Stimulated activated CD4-positive, alpha-beta T cell treated with anti-CD3 and anti-CD28 coated beads, Interleukin-4, amount 100 ng/mL, for 4 hours (primary cell): Measurements from ENCODE around the gene C2CD2.

Source experiments
- DNase-seq, 2 experiments: peaks; one replicate each; pipeline ENCODE4 v3.0.0-alpha.2; 2020

C2CD2 gene

DNA sequence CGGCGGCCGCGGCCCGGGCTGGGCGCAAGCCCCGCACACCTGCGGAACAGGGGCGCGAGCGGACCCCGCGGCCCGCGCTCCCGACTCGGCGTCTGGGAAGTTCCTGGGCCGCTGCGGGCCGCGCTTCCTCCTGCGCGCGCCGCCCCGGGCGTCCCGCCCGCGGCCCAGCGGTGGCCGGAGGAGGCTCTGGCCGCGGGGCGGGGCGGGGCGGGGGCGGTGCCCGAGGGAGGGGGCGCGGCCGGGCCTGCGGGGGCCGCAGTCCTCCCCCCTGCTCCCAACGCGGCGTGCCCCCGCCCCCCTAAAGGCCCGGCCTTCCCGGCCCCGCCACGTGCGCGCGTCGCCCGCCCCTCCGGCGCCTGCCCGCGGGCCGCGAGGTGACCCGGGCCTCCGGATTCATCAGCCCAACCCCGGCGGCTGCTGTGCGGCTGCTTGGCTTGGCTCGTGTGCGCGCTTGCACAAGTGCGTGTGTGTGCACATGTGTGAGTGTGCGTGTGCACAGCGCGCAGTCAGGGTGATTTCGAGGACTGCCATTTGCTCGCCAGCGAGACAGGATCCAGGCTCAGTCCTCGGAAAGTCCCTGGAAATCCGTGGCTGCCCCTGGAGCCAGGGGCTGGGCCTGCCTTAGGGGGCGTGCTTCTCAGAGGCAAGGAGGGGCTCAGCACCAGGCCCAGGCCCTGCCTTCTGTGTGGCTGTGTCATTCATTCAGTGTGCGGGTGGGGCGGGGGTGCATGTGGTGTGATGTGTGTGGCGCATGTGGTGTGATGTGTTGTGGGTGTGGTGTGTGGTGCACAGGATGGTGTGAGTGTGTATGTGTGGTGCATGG lies at the start of gene C2CD2:
TSS of gene C2CD2 (minus strand) at position 188 of the 823 bp plus-strand sequence. CDS start 370 bp downstream, outside the sequence.
- DNase-seq = peak; percentile 30 to 52

GRCh38 chr21:42003051-42003461 lies 49.2 kb upstream of the C2CD2 start:
- peak; percentile 17 to 48 for DNase-seq

GRCh38 chr21:42002421-42002958 lies 48.7 kb upstream of the C2CD2 start:
- peak; percentile 65 to 87 for DNase-seq

DNA sequence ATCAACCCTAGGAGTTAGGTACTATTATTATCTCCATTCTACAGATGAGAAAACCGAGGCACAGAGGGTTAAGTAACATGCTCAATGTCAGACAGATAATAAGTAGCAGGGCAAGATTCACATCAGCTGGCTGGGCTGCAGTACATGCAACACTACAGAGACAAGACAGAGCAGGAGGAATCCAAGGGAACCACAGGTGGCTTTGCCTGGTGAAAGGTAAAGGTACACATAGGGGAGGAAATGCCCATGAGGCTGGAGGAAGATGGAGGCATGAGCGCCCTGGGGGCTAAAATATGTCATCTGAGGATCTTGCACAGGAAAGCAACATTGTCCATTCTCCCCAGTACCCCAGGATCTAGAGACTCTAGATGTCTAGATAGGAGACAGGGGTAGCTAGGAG lies 48.0 kb upstream of the C2CD2 start:
- no peak for DNase-seq

- DNase-seq = no peak
Measured at GRCh38 chr21:42000908-42001307, 47.1 kb upstream of the C2CD2 start.

DNA sequence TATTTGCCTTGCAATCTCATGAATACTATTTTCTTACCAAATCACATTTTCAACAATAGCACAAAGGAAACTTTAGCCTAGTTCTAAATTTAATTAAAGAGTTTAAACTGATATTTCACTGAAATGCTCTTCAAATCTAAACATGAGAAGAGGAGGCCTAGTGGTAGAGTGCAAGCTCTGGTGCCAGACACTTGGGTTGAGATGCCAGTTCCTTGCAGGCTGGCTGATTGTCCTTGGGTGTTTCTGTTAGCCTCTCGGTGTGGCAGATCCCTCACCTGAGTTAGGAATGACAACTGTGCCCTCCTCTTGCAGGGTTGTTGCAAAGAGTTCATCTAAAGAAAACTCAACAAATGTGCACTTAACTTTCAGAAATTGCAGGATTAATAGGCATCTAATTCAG lies 43.8 kb upstream of the C2CD2 start:
- no peak for DNase-seq

GRCh38 chr21:41995577-41995976 lies 41.8 kb upstream of the C2CD2 start:
- no peak for DNase-seq

- DNase-seq = peak in 1 of 2 experiments; percentile 19
Measured at GRCh38 chr21:41994613-41995012, 40.8 kb upstream of the C2CD2 start.

DNA sequence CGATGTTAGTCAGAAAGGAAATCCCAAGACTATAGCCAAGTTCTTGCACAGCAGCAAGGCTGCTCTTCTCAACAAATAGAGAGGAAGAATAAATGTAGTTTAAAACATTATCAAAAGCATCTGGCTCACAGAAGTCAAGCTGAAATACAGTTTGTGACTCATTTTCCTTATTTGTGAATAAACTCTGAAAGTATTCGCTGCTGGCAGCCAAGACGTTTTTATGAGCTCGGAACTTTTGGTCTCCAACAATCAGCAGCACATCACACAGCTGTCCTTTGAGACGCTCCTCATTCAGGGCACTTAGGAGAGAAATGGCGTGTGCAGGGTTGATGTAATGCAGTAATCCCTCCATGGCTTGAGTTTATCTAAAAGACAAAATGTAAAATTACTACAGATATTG lies 39.9 kb upstream of the C2CD2 start:
- DNase-seq = no peak

DNA sequence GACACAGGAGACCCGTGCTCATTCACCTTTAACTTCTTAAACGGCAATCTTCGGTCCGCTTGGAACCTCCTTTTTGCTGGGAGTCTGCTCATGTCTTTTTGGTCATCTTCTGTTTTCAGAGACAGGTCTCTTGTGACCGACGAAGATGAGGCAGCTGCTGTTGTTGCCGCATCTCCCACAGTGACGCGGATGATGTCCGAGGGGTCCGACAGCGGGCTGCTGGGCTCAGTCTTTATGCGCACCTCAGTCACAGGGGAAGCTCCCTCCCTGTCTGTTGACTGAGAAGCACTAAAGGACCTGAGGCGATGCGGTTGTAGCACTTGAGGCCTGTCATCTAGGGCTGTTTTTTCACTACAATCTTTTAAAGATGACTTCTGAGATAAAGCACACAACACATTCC lies 38.8 kb upstream of the C2CD2 start:
- DNase-seq = no peak

DNA sequence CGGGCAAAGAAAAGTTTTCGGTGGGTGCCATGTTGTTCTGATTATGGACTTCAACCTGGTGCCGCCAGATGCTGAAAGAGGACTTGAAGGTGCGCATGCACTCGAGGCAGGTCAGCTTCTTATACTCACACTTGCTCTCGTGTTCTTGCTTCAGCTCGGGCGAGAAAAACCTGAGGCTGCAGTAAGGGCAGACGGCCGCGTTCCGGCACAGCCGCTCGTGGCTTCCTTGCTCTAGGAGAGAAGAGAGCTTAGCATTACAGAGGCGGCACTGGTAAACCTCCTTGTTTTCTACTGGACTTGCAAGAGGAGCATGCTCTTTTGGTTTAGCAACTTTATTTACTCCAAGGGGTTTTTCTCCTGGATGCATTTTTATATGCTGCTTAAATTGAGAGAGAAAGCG lies 37.8 kb upstream of the C2CD2 start:
- DNase-seq = no peak

DNA sequence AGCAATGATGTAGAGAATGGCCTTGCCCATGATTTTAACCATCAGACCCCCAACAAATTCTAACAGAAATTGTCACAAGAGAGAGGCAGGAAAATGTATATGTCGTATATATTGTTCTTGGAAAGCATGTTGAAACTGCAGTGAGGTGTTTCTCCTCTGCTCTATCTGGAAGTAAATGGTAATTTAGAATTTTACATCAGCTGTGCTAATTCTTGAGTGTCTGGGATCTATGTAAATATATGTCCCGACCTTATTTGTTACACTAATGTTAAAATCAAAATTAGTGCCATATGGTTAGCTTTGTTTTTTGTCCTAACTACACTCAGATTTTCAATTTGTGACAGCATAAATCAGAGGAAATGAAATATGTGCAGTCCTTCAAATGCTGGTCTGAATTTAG lies 35.9 kb upstream of the C2CD2 start:
- DNase-seq = no peak

GRCh38 chr21:41987310-41987709 lies 33.5 kb upstream of the C2CD2 start:
- DNase-seq = no peak

DNA sequence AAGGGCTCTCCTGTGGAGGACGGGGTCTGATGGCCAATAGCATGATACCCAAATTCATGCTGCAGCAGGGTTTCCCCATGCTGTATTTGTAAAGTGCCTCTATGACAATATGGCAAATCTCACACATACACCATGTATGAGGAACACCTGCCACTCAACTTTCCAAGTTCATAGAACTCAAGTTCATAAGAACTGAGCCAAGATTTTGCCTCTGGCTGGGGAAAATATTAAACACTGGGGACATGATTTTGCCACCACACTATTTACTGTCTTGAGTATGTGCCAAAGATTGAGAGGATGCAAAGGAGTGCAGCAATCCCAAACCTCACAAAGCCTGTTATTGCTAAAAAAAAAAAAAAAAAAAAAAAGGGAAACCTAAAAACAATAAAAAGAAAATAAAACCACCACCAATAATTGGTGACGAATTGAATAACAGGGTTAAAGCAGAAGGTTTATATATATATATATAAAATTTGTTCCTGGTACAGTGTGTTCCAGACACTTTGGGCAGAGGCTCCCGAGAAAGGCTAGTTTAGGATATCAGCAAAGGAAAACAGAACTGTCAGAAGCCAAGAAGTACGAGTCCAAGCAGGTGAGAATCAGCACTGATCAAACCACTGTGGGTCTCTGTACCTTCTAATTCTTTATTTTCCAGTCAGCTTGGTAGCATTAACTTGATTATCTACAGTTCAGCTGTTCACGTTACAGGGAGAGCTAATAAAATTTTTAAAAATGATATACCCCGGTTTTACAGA lies 32.0 kb upstream of the C2CD2 start:
- DNase-seq = no peak

GRCh38 chr21:41983229-41983628 lies 29.4 kb upstream of the C2CD2 start:
- no peak for DNase-seq

- no peak for DNase-seq
Measured at GRCh38 chr21:41980561-41980960, 26.7 kb upstream of the C2CD2 start.

DNA sequence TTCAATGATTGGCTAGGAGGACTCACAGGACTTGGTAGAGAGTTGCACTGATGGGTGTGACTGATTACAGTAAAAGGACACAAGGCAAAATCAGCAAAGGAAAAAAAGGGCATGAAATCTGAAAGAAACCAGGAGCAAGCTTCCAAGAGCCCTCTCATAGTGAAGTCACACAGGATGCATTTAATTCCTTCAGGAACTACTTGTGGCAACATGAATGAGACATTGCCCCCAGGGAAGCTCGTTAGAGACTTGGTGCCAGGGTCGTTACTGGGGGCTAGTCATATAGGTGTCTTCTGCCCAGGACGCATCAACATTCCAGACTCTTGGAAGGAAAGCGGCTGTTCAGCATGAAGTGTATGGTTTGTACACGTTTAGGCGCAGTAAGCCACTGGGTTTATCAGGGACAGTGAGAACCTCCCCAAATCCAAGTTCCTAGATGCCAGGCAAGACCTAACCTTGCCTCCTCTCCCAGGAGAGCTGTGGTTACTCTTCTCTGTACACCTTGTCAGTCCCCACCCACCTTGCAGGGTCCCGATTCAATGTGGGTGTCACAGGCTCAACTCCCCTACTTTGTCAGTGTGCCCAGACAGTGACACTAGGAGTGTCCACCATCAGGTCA lies 26.0 kb upstream of the C2CD2 start:
- DNase-seq = no peak

DNA sequence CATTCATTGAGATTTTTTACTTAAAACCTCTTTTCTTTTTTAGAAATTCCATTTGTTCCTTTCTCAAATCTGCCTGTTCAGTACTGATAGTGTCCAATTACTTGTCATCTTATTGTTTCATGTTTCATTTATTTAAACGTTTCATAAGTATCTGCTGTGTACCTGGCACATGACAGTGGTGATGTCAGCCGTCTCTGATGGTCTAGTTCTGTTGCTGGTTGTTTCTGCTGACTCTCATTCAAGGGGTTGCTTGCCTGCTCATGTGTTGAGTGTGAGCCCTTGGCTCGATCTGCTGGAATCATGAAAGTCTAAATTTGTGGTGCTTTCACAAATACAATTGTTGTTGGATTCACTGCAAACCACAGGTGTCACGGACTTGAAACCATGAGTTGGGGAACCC lies 25.5 kb upstream of the C2CD2 start:
- DNase-seq = no peak

DNA sequence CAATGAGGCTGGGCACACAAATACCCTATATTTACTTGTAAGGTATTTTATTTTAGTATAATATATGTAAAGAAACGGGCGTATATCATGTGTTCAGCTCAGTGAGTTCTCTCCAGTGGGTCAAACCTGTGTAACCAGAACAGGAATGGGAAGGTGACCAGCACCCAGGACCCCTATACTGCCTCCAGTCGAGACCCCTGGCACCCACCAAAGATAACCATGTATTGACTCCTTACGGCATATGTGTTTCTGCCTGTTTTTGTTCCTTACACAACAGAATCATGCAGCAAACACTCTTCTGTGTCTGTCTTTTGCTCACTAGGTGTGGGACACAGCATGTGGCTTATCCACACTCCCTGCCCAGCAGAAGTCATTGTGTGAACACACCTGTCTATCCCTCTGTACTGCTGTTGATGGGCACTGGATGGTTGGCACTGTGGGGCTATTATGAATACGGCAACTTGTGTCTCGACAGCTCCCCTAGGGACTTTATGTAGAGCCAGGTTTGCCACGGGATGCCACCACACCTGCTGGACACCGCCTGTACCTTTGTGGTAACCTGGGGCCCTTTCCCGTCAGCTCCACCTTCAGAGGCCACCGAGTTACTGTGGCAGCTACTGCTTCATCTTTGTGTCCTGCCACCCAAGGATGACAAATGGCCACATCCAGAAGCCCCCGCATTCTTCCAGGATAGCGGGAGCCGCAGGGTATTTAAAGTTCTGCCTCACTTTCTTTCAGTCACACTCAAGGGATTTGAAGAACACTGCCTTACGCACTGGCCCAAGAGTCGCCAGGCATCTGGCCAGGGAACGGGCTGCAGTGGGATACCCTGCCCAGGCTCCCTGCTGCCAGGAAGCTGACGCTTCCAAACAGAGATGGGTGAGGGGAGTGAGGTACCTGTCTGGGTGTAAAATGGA lies 23.5 kb upstream of the C2CD2 start:
- DNase-seq = no peak

DNA sequence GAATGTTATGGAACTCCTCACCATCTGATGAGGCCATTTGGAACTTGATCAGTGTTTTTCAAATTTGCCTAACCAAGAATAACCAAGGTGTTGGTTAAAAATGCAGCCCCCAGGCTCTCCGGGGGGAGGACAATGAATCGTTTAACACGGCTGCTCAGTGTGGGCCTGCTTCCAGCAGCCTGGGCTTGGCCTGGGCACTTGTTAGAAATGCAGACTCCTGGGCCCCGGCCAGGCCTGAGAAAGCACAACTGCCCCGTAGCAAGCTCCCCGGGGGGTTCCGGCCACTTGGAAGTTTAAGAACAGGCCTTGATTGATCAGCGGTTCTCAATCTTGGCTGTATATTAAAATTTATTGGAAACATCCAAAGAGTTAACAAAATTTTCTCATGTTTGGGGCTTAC lies 22.8 kb upstream of the C2CD2 start:
- no peak for DNase-seq

GRCh38 chr21:41975391-41976272 lies 21.8 kb upstream of the C2CD2 start:
- no peak for DNase-seq

DNA sequence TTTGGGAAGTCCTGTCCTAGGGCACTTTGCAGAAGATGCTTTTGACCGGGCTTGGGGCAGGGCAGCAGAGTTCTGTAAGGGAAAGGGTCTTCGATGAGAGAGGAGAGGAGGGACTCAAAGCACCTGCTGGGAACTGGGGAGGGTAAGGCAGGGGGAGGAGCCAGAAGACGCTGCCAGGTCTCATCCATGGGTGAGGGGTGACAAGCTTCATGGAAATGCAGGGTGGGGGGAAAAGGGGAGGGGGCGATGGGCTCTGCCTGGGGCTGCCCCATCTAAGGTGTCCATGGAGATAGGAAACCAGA lies 20.9 kb upstream of the C2CD2 start:
- DNase-seq = no peak
